ENCODE data around the gene ATAT1. TPM values are rescaled to one million over a fixed set of nuclear protein-coding genes. Genes with fewer than 3 reads are reported as not detected.
A peak's percentile ranks its signal among the peaks of the same experiment; 100 is the strongest.

Gene ATAT1
- total RNA-seq, 4 donors from 2014 or later = 4.7 to 24.0 (median 7.9) TPM

GRCh38 chr6:30641048-30641447 is 14.4 kb downstream of the ATAT1 start:
- no peak overlapping the region for H3K4me3 ChIP-seq
- H3K36me3 ChIP-seq = peaks cover 54% of the 10 kb centered on the region
- H3K27me3 ChIP-seq = no peaks in the 10 kb centered on the region
- H3K9me3 ChIP-seq = no peaks in the 10 kb centered on the region
- H3K27ac ChIP-seq = no peak overlapping the region
- no peak for TF ChIP-seq EP300 (IDR thresholded peaks at IDR 0.05)
- no peak for TF ChIP-seq POLR2AphosphoS5 (IDR thresholded peaks at IDR 0.05)
- no peak for TF ChIP-seq CTCF (IDR thresholded peaks at IDR 0.05)
- TF ChIP-seq POLR2A (IDR thresholded peaks at IDR 0.05) = no peak
- DNase-seq (ENCODE audit: low spot score in 2 of 2) = no peak
- H3K4me1 ChIP-seq = peaks cover 2% of the 10 kb centered on the region
- 93% methylated on average over 1 of the region's 1 CpG for WGBS

- Histone ChIP-seq H3K9me3 (no peaks in the 10 kb centered on the region), H3K27me3 (no peaks in the 10 kb centered on the region), H3K36me3 (peaks cover 45% of the 10 kb centered on the region), H3K4me1 (peaks cover 18% of the 10 kb centered on the region), H3K27ac (no peak overlapping the region), H3K4me3 (no peak overlapping the region)
- no peak for DNase-seq (ENCODE audit: low spot score in 2 of 2)
- TF ChIP-seq EP300 (IDR thresholded peaks at IDR 0.05) = no peak
- no peak for TF ChIP-seq POLR2A (IDR thresholded peaks at IDR 0.05)
- no peak for TF ChIP-seq CTCF (IDR thresholded peaks at IDR 0.05)
- TF ChIP-seq POLR2AphosphoS5 (IDR thresholded peaks at IDR 0.05) = no peak
- WGBS = 94% methylated on average over 2 of the region's 2 CpGs
Measured at GRCh38 chr6:30643656-30644055, 17.0 kb downstream of the ATAT1 start.

GRCh38 chr6:30644769-30645168 is 18.1 kb downstream of the ATAT1 start:
- WGBS = 82% methylated on average over 5 of the region's 5 CpGs
- peaks cover 22% of the 10 kb centered on the region for H3K4me1 ChIP-seq

GRCh38 chr6:30645989-30646388 is 19.3 kb downstream of the ATAT1 start:
- TF ChIP-seq POLR2A (IDR thresholded peaks at IDR 0.05) (no peak), EP300 (IDR thresholded peaks at IDR 0.05) (no peak), POLR2AphosphoS5 (IDR thresholded peaks at IDR 0.05) (no peak), CTCF (IDR thresholded peaks at IDR 0.05) (no peak)
- DNase-seq (ENCODE audit: low spot score in 2 of 2) = no peak
- Histone ChIP-seq H3K27me3 (no peaks in the 10 kb centered on the region), H3K27ac (no peak overlapping the region), H3K36me3 (peaks cover 44% of the 10 kb centered on the region), H3K4me1 (peaks cover 22% of the 10 kb centered on the region), H3K4me3 (no peak overlapping the region), H3K9me3 (no peaks in the 10 kb centered on the region)
- WGBS = 64% methylated on average over 1 of the region's 1 CpG

More at GRCh38 chr6:30644769-30645168, 18.1 kb downstream of the ATAT1 start:
- H3K9me3 ChIP-seq = no peaks in the 10 kb centered on the region
- H3K27me3 ChIP-seq = no peaks in the 10 kb centered on the region
- peaks cover 47% of the 10 kb centered on the region for H3K36me3 ChIP-seq
- no peak for DNase-seq (ENCODE audit: low spot score in 2 of 2)
- H3K27ac ChIP-seq = no peak overlapping the region
- no peak for TF ChIP-seq POLR2A (IDR thresholded peaks at IDR 0.05)
- no peak for TF ChIP-seq EP300 (IDR thresholded peaks at IDR 0.05)
- TF ChIP-seq POLR2AphosphoS5 (IDR thresholded peaks at IDR 0.05) = no peak
- no peak for TF ChIP-seq CTCF (IDR thresholded peaks at IDR 0.05)
- no peak overlapping the region for H3K4me3 ChIP-seq

GRCh38 chr6:30646450-30647241 is 20.0 kb downstream of the ATAT1 start, which contains the start of gene C6orf136:
Gene C6orf136 (plus strand): TSS chr6:30647133. CDS start chr6:30647232, 99 bp downstream.
- peaks cover 22% of the 10 kb centered on the region for H3K4me1 ChIP-seq
- TF ChIP-seq POLR2A (IDR thresholded peaks at IDR 0.05) (no peak), EP300 (IDR thresholded peaks at IDR 0.05) (no peak), CTCF (IDR thresholded peaks at IDR 0.05) (no peak)
- H3K27me3 ChIP-seq = no peaks in the 10 kb centered on the region
- 9% methylated on average over 36 of the region's 37 CpGs for WGBS
- no peaks in the 10 kb centered on the region for H3K9me3 ChIP-seq
- H3K27ac ChIP-seq = peak within 1 kb of the TSS; percentile 94
- peak within 1 kb of the TSS; percentile 96 for H3K4me3 ChIP-seq
- peaks cover 44% of the 10 kb centered on the region for H3K36me3 ChIP-seq
- peak; percentile 93 for DNase-seq (ENCODE audit: low spot score in 2 of 2)

All from suprapubic skin (tissue), 4 donors.